Astrocyte of the spinal cord (primary cell): ENCODE data around the gene KBTBD7.

Experiments used
- DNase-seq: peaks from one replicate; pipeline ENCODE4 v3.0.0; 2011; ENCODE audit warnings: low read depth, low spot score
- H3K4me3 ChIP-seq: 2 replicates; pipeline ENCODE4 v1.5.1; 2011; ENCODE audit warnings: low read depth, mild to moderate bottlenecking, low read length, moderate library complexity
- CTCF ChIP-seq: IDR thresholded peaks from 2 replicates; pipeline ENCODE4 v1.5.1; 2012; ENCODE audit warnings: low read depth, mild to moderate bottlenecking, low read length, inconsistent platforms
- in situ Hi-C: cut with HindIII; loops from 2 replicates; pipeline ENCODE4 v1.10.0; 2017; ENCODE audit warnings: low sequenced_read_pairs

The KBTBD7 gene

GRCh38 chr13:41157048-41157717, 37.2 kb downstream of the KBTBD7 start:
- no peak for DNase-seq
- in situ Hi-C loops = no loop called here
- no peak overlapping the region for H3K4me3 ChIP-seq
- no peak for TF ChIP-seq CTCF

- in situ Hi-C loops = no loop called here
- H3K4me3 ChIP-seq = no peak overlapping the region
Measured at GRCh38 chr13:41156620-41157019, 37.7 kb downstream of the KBTBD7 start.

GRCh38 chr13:41154042-41154441, 40.3 kb downstream of the KBTBD7 start:
- no peak overlapping the region for H3K4me3 ChIP-seq
- DNase-seq = no peak
- TF ChIP-seq CTCF = no peak
- in situ Hi-C loops = no loop called here

More at GRCh38 chr13:41156620-41157019, 37.7 kb downstream of the KBTBD7 start:
- DNase-seq = no peak
- TF ChIP-seq CTCF = no peak

GRCh38 chr13:41152005-41152404, 42.4 kb downstream of the KBTBD7 start:
- no peak overlapping the region for H3K4me3 ChIP-seq
- in situ Hi-C loops = no loop called here
- TF ChIP-seq CTCF = no peak
- no peak for DNase-seq

GRCh38 chr13:41150058-41150457, 44.3 kb downstream of the KBTBD7 start:
- no peak for TF ChIP-seq CTCF
- DNase-seq = no peak
- in situ Hi-C loops = no loop called here
- no peak overlapping the region for H3K4me3 ChIP-seq

GRCh38 chr13:41148419-41149283, 45.7 kb downstream of the KBTBD7 start:
- H3K4me3 ChIP-seq = no peak overlapping the region
- TF ChIP-seq CTCF = no peak
- no peak for DNase-seq
- in situ Hi-C loops = no loop called here
